VCaP (cell line): ENCODE data around the gene DUSP3.

ENCODE experiments used
- H3K27ac ChIP-seq: fragments of 450-650 bp; 2 replicates; pipeline ENCODE4 v1.5.1; 2017
- CTCF ChIP-seq: fragments of 450-650 bp; conservative IDR thresholded peaks from 2 replicates; pipeline ENCODE4 v1.5.1; 2017; ENCODE audit warnings: mild to moderate bottlenecking, moderate library complexity

The DUSP3 gene

GRCh38 chr17:43810823-43811222, 32.0 kb upstream of the DUSP3 start:
- TF ChIP-seq CTCF, result no peak
- H3K27ac ChIP-seq, result no peak overlapping the region

GRCh38 chr17:43810226-43810715, 31.5 kb upstream of the DUSP3 start:
- TF ChIP-seq CTCF, result no peak
- H3K27ac ChIP-seq, result no peak overlapping the region

GRCh38 chr17:43809121-43809520, 30.3 kb upstream of the DUSP3 start:
- no peak overlapping the region for H3K27ac ChIP-seq
- TF ChIP-seq CTCF, result no peak

- no peak for TF ChIP-seq CTCF
Observed at GRCh38 chr17:43808076-43808475, 29.3 kb upstream of the DUSP3 start.

GRCh38 chr17:43805117-43805516, 26.3 kb upstream of the DUSP3 start:
- TF ChIP-seq CTCF, result no peak
- no peak overlapping the region for H3K27ac ChIP-seq

More at GRCh38 chr17:43808076-43808475, 29.3 kb upstream of the DUSP3 start:
- H3K27ac ChIP-seq, result no peak overlapping the region

GRCh38 chr17:43803758-43804157, 25.0 kb upstream of the DUSP3 start:
- no peak for TF ChIP-seq CTCF
- H3K27ac ChIP-seq, result no peak overlapping the region

- no peak overlapping the region for H3K27ac ChIP-seq
- TF ChIP-seq CTCF, result no peak
Observed at GRCh38 chr17:43801844-43802243, 23.1 kb upstream of the DUSP3 start.
